MCF 10A (cell line): Measurements from ENCODE around the gene GREB1. TPM values are rescaled to one million over a fixed set of nuclear protein-coding genes. Genes with fewer than 3 reads are reported as not detected.

ENCODE experiments used
- BruUV-seq: library from RNA; stranded (reverse); fragments of 400-500 nt; replicated peaks from 2 replicates; lab custom pipeline; 2021; lab: Mats Ljungman, UMichigan
- CTCF ChIA-PET: fragments of 300-600 bp; sonication (Branson Sonifier 250); formaldehyde crosslinking; extraction: SDS; loops from one replicate; lab custom pipeline; 2021; ENCODE audit warnings: antibody characterized with exemption, inconsistent platforms; lab: Yijun Ruan, JAX
- POLR2A ChIA-PET: fragments of 300-600, 350-650 bp; sonication (Branson Sonifier 250); formaldehyde crosslinking; extraction: SDS; loops from one replicate; lab custom pipeline; 2020; ENCODE audit warnings: antibody characterized with exemption, inconsistent platforms; lab: Yijun Ruan, JAX
- DNase-seq: peaks from one replicate; pipeline ENCODE4 v3.0.0-alpha.2; 2018; ENCODE audit not compliant: unreplicated experiment
- H3K27ac Mint-ChIP-seq: one replicate; pipeline ENCODE4 v1.8.0; 2022; ENCODE audit warnings: mild to moderate bottlenecking, low read depth, mixed read lengths; ENCODE audit not compliant: unreplicated experiment
- H3K27me3 Mint-ChIP-seq: one replicate; pipeline ENCODE4 v1.8.0; 2022; ENCODE audit warnings: mixed read lengths; ENCODE audit not compliant: insufficient read depth, unreplicated experiment
- H3K36me3 Mint-ChIP-seq: one replicate; pipeline ENCODE4 v1.8.0; 2022; ENCODE audit warnings: mild to moderate bottlenecking, moderate library complexity, mixed read lengths; ENCODE audit not compliant: insufficient read depth, unreplicated experiment
- H3K4me1 Mint-ChIP-seq: one replicate; pipeline ENCODE4 v1.8.0; 2022; ENCODE audit warnings: mixed read lengths; ENCODE audit not compliant: insufficient read depth, unreplicated experiment
- H3K4me3 Mint-ChIP-seq: one replicate; pipeline ENCODE4 v1.8.0; 2022; ENCODE audit warnings: mild to moderate bottlenecking, moderate library complexity, mixed read lengths; ENCODE audit not compliant: unreplicated experiment
- H3K9me3 Mint-ChIP-seq: one replicate; pipeline ENCODE4 v1.8.0; 2022; ENCODE audit warnings: mixed read lengths; ENCODE audit not compliant: unreplicated experiment
- CTCF ChIP-seq: fragments of 200-600 bp; IDR thresholded peaks from one replicate; pipeline ENCODE4 v1.8.0; 2022; ENCODE audit warnings: antibody characterized with exemption, mild to moderate bottlenecking; ENCODE audit not compliant: unreplicated experiment
- intact Hi-C: fragments of 100-400 bp; cut with micrococcal nuclease; formaldehyde crosslinking; loops from 2 replicates; pipeline ENCODE4 v1.14.1; 2022
- total RNA-seq: library from RNA; stranded (reverse); gene quantifications from 2 replicates; pipeline ENCODE4 v1.2.3, GENCODE V29; 2022

Gene GREB1
- total RNA-seq, 1 experiment from 2014 or later = 1.7 TPM

- no peak for DNase-seq
- no TSS peak for BruUV-seq
- Mint-ChIP-seq H3K27me3 (no peaks in the 10 kb centered on the region), H3K9me3 (no peaks in the 10 kb centered on the region), H3K4me3 (no peak overlapping the region), H3K36me3 (no peaks in the 10 kb centered on the region), H3K27ac (no peak overlapping the region), H3K4me1 (peaks cover 7% of the 10 kb centered on the region)
- POLR2A ChIA-PET = interaction anchor here (1.4 kb wide), 1 partner anchor 60 kb away, joined by 3 read pairs; no protein-coding TSS in a partner anchor
- no peak for TF ChIP-seq CTCF
- intact Hi-C loops = loop anchor here (5.0 kb wide), 1 partner anchor 748 kb away; no protein-coding TSS in a partner anchor
- CTCF ChIA-PET = interaction anchor here (0.5 to 9.6 kb wide), 13 partner anchors 12 to 871 kb away, joined by 3 to 299 read pairs (median 4); a partner anchor contains a TSS
These were observed 46.2 kb downstream of the GREB1 start for GRCh38 chr2:11579867-11580659.

- Mint-ChIP-seq H3K27ac (no peak overlapping the region), H3K36me3 (no peaks in the 10 kb centered on the region), H3K27me3 (peaks cover 5% of the 10 kb centered on the region), H3K4me3 (no peak overlapping the region), H3K9me3 (no peaks in the 10 kb centered on the region), H3K4me1 (peaks cover 7% of the 10 kb centered on the region)
- ChIA-PET CTCF (interaction anchor here (0.5 to 9.6 kb wide), 12 partner anchors 11 to 474 kb away, joined by 3 to 299 read pairs (median 15); partner anchors contain the start of gene GREB1), POLR2A (interaction anchor here (1.4 kb wide), 1 partner anchor 60 kb away, joined by 3 read pairs; no protein-coding TSS in a partner anchor)
- no TSS peak for BruUV-seq
- intact Hi-C loops = loop anchor here (5.0 kb wide), 1 partner anchor 748 kb away; no protein-coding TSS in a partner anchor
- DNase-seq = no peak
- no peak for TF ChIP-seq CTCF
These were observed 46.9 kb downstream of the GREB1 start for GRCh38 chr2:11580697-11581096.

GRCh38 chr2:11581124-11581796, 47.4 kb downstream of the GREB1 start:
- no peaks in the 10 kb centered on the region for H3K9me3 Mint-ChIP-seq
- no peak overlapping the region for H3K4me3 Mint-ChIP-seq
- BruUV-seq = no TSS peak
- H3K4me1 Mint-ChIP-seq = peaks cover 7% of the 10 kb centered on the region
- intact Hi-C loops = loop anchor here (5.0 kb wide), 1 partner anchor 749 kb away; no protein-coding TSS in a partner anchor
- ChIA-PET CTCF (interaction anchor here (0.5 to 9.6 kb wide), 21 partner anchors 8 to 474 kb away, joined by 3 to 299 read pairs (median 9); partner anchors contain the start of gene GREB1), POLR2A (interaction anchor here (0.6 to 1.4 kb wide), 2 partner anchors 61 to 119 kb away, joined by 3 read pairs; no protein-coding TSS in a partner anchor)
- no peak for DNase-seq
- no peak for TF ChIP-seq CTCF
- peaks cover 9% of the 10 kb centered on the region for H3K27me3 Mint-ChIP-seq
- H3K36me3 Mint-ChIP-seq = no peaks in the 10 kb centered on the region
- no peak overlapping the region for H3K27ac Mint-ChIP-seq
